Nephron (organoid): Measurements from ENCODE around the gene IPCEF1.
A peak's percentile ranks its signal among the peaks of the same experiment; 100 is the strongest.

Source experiments
- H3K27ac Mint-ChIP-seq, 3 experiments: 2 replicates each; pipeline ENCODE4 v1.8.0; 2020; ENCODE audit warnings: mixed read lengths in 3 of 3, mild to moderate bottlenecking in 2 of 3, moderate library complexity in 1 of 3
- H3K27me3 Mint-ChIP-seq: 2 replicates; pipeline ENCODE4 v1.8.0; 2021; ENCODE audit warnings: low read depth, mild to moderate bottlenecking, moderate library complexity, mixed read lengths
- H3K36me3 Mint-ChIP-seq: 2 replicates; pipeline ENCODE4 v1.8.0; 2020; ENCODE audit warnings: low read depth, mixed read lengths
- H3K4me1 Mint-ChIP-seq: 2 replicates; pipeline ENCODE4 v1.8.0; 2020; ENCODE audit warnings: mixed read lengths
- H3K4me3 Mint-ChIP-seq, 3 experiments: 2 replicates each; pipeline ENCODE4 v1.8.0; 2020; ENCODE audit warnings: mild to moderate bottlenecking in 3 of 3, mixed read lengths in 3 of 3, moderate library complexity in 2 of 3
- H3K9me3 Mint-ChIP-seq: 2 replicates; pipeline ENCODE4 v1.8.0; 2020; ENCODE audit warnings: mixed read lengths
- CTCF ChIP-seq, 3 experiments: fragments of 200-600 bp; sonication (generic); IDR thresholded peaks; one replicate each; pipeline ENCODE4 v1.5.0; 2021; ENCODE audit warnings: antibody characterized with exemption in 3 of 3; ENCODE audit not compliant: unreplicated experiment in 3 of 3

The IPCEF1 gene

GRCh38 chr6:154380741-154381140, 24.1 kb upstream of the IPCEF1 start:
- Mint-ChIP-seq H3K9me3 (peaks cover 3% of the 10 kb centered on the region), H3K27ac (peak overlapping the region; percentile 18 to 87 (median 22)), H3K36me3 (no peaks in the 10 kb centered on the region), H3K4me1 (no peaks in the 10 kb centered on the region), H3K27me3 (peaks cover 3% of the 10 kb centered on the region), H3K4me3 (no peak overlapping the region)
- TF ChIP-seq CTCF (IDR thresholded peaks at IDR 0.05; ENCODE audit: unreplicated experiment in 3 of 3): no peak

- Mint-ChIP-seq H3K9me3 (peaks cover 3% of the 10 kb centered on the region), H3K27me3 (no peaks in the 10 kb centered on the region), H3K4me3 (no peak overlapping the region), H3K4me1 (no peaks in the 10 kb centered on the region), H3K27ac (no peak overlapping the region), H3K36me3 (no peaks in the 10 kb centered on the region)
- no peak for TF ChIP-seq CTCF (IDR thresholded peaks at IDR 0.05; ENCODE audit: unreplicated experiment in 3 of 3)
Observed at GRCh38 chr6:154379585-154379984, 23.0 kb upstream of the IPCEF1 start.

- Mint-ChIP-seq H3K27me3 (no peaks in the 10 kb centered on the region), H3K9me3 (peaks cover 3% of the 10 kb centered on the region), H3K36me3 (no peaks in the 10 kb centered on the region), H3K4me1 (no peaks in the 10 kb centered on the region), H3K27ac (no peak overlapping the region), H3K4me3 (no peak overlapping the region)
- no peak for TF ChIP-seq CTCF (IDR thresholded peaks at IDR 0.05; ENCODE audit: unreplicated experiment in 3 of 3)
Observed at GRCh38 chr6:154378518-154378917, 21.9 kb upstream of the IPCEF1 start.

GRCh38 chr6:154377726-154378125, 21.1 kb upstream of the IPCEF1 start:
- no peak overlapping the region for H3K4me3 Mint-ChIP-seq

GRCh38 chr6:154373971-154374370, 17.4 kb upstream of the IPCEF1 start:
- H3K36me3 Mint-ChIP-seq: no peaks in the 10 kb centered on the region
- H3K27ac Mint-ChIP-seq: no peak overlapping the region
- H3K27me3 Mint-ChIP-seq: no peaks in the 10 kb centered on the region
- no peak for TF ChIP-seq CTCF (IDR thresholded peaks at IDR 0.05; ENCODE audit: unreplicated experiment in 3 of 3)
- no peaks in the 10 kb centered on the region for H3K9me3 Mint-ChIP-seq
- H3K4me1 Mint-ChIP-seq: no peaks in the 10 kb centered on the region
- no peak overlapping the region for H3K4me3 Mint-ChIP-seq

More at GRCh38 chr6:154377726-154378125, 21.1 kb upstream of the IPCEF1 start:
- no peak for TF ChIP-seq CTCF (IDR thresholded peaks at IDR 0.05; ENCODE audit: unreplicated experiment in 3 of 3)
- H3K27ac Mint-ChIP-seq: no peak overlapping the region
- H3K9me3 Mint-ChIP-seq: peaks cover under 1% of the 10 kb centered on the region
- H3K4me1 Mint-ChIP-seq: no peaks in the 10 kb centered on the region
- no peaks in the 10 kb centered on the region for H3K27me3 Mint-ChIP-seq
- no peaks in the 10 kb centered on the region for H3K36me3 Mint-ChIP-seq

- TF ChIP-seq CTCF (IDR thresholded peaks at IDR 0.05; ENCODE audit: unreplicated experiment in 3 of 3): no peak
Observed at GRCh38 chr6:154371281-154371680, 14.7 kb upstream of the IPCEF1 start.

More at GRCh38 chr6:154371281-154371680, 14.7 kb upstream of the IPCEF1 start:
- no peaks in the 10 kb centered on the region for H3K36me3 Mint-ChIP-seq
- H3K4me3 Mint-ChIP-seq: no peak overlapping the region
- H3K9me3 Mint-ChIP-seq: no peaks in the 10 kb centered on the region
- H3K27ac Mint-ChIP-seq: no peak overlapping the region
- no peaks in the 10 kb centered on the region for H3K4me1 Mint-ChIP-seq
- no peaks in the 10 kb centered on the region for H3K27me3 Mint-ChIP-seq
